ENCODE data around the gene YIF1A.
"Not testable (repeated sequence)": the region's sequence is repeated elsewhere in the genome, so short reads cannot be mapped to it uniquely, and the experiment has no call there.

Gene YIF1A

DNA sequence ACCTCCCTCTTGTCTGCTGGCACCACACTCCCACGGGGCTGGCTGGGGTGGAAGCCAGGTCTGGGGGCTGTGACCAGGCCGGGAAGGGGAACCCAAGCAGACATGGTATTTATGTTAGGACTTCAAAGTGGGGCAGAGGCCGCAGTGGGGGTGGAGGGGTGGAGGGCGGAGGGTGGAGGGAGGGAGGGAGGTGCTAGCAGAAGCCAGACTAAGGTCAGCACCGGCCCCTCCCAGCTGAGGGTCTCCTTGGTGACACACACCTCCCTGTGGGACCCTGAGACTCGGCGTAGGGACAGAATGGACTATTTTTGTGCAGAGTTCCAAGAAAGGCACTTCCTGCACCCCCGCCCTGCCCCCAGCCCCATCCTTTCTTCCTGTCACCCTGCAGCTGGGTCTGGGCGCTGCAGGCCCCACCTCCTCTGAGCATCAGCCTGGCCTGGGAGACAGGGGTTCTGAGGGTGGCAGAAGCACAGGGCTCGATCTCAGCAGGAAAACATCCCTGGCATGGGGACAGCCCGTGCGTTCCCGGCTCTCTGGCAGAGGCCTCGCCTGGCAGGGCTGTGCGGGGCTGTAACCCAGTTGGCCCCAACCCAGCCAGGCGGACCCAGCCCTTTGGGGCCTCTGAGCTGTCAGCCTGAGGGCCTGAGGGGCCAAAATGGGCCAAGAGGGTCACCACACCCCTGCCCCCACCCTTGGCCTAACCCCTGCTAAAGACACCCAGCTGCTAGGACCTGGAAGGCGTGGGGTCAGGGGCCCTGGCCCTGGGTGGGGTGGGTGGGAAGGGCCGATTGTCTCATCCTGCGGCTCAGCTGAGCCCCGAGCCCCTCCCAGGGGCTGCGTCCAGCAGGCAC lies 37.5 kb upstream of the YIF1A start:
- DNase-seq (ENCODE audit: low read depth) = no peak

GRCh38 chr11:66325263-66325671 lies 36.3 kb upstream of the YIF1A start:
- DNase-seq (ENCODE audit: low read depth) = no peak

GRCh38 chr11:66324664-66325063 lies 35.7 kb upstream of the YIF1A start:
- no peak for DNase-seq (ENCODE audit: low read depth)

GRCh38 chr11:66323684-66324083 lies 34.7 kb upstream of the YIF1A start:
- no peak for DNase-seq (ENCODE audit: low read depth)

GRCh38 chr11:66322732-66323427 lies 33.9 kb upstream of the YIF1A start:
- peak; percentile 91 for DNase-seq (ENCODE audit: low read depth)

DNA sequence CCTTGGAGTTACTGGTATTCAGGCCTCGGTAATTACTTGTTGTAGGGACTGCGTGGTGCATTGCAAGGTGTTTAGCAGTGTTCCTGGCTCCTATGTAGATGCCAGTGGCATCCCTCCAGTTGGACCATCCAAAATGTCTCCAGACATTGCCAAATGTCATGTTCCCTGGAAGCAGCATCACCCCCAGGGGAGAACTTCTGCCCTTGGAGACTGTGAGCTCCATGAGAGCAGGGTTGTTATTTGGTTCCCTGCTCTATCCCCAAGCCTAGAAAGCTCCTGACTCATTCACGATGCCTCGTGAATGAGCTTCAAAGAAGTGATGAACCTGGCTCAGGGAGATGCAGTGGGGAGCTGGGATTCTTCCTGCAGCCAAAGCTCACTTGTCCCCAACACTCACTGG lies 32.7 kb upstream of the YIF1A start:
- no peak for DNase-seq (ENCODE audit: low read depth)

GRCh38 chr11:66320748-66321147 lies 31.8 kb upstream of the YIF1A start:
- DNase-seq (ENCODE audit: low read depth) = not testable (repeated sequence)

DNA sequence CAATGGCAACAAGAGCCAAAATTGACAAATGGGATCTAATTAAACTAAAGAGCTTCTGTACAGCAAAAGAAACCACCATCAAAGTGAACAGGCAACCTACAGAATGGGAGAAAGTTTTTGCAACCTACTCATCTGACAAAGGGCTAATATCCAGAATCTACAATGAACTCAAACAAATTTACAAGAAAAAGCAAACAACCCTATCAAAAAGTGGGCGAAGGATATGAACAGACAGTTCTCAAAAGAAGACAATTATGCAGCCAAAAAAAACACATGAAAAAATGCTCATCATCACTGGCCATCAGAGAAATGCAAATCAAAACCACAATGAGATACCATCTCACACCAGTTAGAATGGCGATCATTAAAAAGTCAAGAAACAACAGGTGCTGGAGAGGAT lies 31.3 kb upstream of the YIF1A start:
- DNase-seq (ENCODE audit: low read depth) = not testable (repeated sequence)

GRCh38 chr11:66318600-66318970 lies 29.6 kb upstream of the YIF1A start:
- no peak for DNase-seq (ENCODE audit: low read depth)

- peak; percentile 90 for DNase-seq (ENCODE audit: low read depth)
These were observed 29.0 kb upstream of the YIF1A start for GRCh38 chr11:66317723-66318599.

DNA sequence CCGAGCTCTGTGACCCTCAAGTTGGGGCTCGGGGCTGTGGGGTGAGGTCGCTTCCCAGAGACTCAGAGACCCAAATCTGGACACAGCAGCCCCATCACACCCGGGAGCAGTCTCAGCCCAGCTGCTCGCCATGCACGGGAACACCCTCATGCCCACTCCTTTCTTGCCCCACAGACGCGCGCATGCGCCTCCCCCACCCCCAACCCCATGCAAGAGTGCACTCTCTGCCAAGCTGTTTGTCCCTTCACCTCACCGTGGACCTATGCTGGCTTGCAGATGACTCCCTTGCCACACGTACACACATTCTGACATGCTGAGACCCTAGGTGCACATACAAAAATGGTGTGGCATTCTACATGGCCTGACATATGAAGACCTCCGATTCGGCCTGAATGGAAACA lies 28.4 kb upstream of the YIF1A start:
- DNase-seq (ENCODE audit: low read depth) = no peak

DNA sequence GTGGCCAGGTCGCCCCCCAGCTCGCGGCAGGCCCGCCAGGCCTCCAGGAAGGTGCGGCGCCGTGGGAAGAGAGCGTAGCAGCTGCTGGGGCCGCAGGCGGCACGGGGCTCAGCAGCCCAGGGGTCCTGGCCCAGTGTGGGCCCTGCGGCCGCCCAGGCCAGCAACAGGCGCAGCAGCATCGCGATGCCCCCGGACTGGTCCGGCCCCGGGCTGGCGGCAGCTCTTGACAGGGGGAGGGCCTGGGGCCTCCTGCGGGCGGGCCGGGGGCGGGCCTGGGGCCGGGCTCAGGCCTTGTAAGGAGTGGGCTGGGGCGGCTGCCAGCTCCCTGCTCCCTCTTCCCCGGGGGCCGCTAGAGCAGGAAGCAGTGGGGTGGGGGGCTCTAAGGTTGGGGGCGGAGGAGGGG lies 27.9 kb upstream of the YIF1A start, which contains the start of gene CD248:
TSS of gene CD248 (minus strand) at position 196 of the 403 bp plus-strand sequence. CDS start at position 179, 17 bp downstream.
- DNase-seq (ENCODE audit: low read depth) = peak; percentile 84

GRCh38 chr11:66315921-66316811 lies 27.2 kb upstream of the YIF1A start:
- DNase-seq (ENCODE audit: low read depth) = no peak

- DNase-seq (ENCODE audit: low read depth) = no peak
These were observed 26.5 kb upstream of the YIF1A start for GRCh38 chr11:66315498-66315885.

- no peak for DNase-seq (ENCODE audit: low read depth)
These were observed 25.9 kb upstream of the YIF1A start for GRCh38 chr11:66314561-66315497.

- no peak for DNase-seq (ENCODE audit: low read depth)
These were observed 25.2 kb upstream of the YIF1A start for GRCh38 chr11:66314186-66314501.

DNA sequence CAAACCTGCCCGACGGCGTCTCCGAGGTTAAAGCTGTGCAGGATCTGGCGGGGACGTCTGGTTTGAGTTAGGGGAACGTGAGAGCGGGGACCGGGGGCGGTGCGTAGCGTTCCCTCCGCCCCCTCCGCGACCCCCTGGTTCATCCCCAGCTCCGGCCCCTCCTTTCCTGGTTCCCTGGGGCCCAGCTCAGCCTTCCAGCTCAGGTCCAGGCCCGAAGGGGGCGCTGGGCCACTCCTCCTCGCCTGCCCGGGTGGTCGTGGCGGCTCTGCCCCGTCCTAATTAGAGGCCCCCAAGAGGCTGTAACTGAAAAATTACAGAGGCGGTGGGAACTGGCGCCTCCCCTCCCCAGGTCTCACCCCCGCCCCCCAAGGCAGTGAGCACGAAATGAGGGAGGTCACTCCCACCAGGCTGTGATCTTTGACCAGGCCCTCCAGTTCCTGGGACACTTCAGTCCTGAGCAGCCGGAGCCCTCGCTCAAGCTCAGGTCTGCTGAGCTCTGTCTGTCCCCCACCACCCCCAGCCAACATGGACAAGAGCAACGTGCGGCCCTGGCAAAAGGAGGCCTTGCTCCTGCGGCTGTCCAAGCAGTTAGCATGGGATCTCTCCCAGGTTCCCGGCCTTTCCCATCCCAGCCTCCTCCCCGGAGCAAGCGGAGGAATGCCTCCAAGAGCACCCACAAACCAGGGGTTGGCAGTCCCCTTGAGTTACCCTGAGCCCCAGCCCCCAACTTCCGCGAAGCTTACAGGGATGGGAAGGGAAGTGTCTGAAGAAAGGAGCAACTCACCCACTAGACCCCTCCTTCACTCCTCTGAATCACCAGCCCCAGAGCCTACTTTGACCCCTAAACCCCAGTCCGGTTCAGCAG lies 24.6 kb upstream of the YIF1A start:
- no peak for DNase-seq (ENCODE audit: low read depth)

DNA sequence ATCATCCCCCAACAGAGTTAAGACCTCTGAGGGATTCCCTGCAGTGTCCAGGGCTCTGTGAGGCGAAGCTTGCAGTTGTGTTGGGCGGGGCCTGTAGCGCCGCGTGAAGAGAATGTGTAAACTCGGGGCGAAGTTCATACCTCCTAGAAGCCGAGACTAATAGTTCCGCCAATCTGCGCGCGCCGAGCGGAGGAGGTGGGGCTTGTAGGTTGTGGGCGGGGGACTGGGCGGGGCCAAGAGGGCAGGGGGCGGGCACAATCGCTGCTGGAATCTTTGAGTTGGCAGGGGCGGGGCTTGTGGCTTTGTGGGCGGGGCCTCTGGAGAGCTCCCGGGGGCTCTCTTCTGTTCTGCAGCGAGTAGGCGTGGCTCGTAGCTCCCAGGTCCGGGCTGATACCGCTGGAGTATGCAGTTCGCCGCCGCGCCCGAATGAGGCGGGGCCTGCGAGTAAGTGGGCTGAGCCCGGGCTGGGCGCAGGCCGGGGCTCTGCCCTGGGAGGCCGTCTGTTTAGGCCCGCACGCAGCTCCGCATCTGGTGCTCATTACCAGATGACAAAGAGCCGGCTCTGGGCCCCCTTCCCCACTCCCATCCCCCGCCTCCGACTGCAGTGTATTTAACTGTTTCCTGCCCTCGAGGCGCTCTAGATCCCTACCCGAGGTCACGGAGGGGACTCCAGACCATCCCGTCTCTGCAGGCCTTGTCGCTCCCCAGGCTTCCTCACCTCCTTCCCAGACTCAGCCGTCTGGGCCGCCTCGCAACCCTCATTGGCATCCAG lies 23.8 kb upstream of the YIF1A start:
- DNase-seq (ENCODE audit: low read depth) = peak; percentile 99

Data from fibroblast of the conjunctiva (primary cell).